Measurements from ENCODE around the gene GOLIM4.
"Not testable (repeated sequence)": the region's sequence is repeated elsewhere in the genome, so short reads cannot be mapped to it uniquely, and the experiment has no call there.

The GOLIM4 gene

DNA sequence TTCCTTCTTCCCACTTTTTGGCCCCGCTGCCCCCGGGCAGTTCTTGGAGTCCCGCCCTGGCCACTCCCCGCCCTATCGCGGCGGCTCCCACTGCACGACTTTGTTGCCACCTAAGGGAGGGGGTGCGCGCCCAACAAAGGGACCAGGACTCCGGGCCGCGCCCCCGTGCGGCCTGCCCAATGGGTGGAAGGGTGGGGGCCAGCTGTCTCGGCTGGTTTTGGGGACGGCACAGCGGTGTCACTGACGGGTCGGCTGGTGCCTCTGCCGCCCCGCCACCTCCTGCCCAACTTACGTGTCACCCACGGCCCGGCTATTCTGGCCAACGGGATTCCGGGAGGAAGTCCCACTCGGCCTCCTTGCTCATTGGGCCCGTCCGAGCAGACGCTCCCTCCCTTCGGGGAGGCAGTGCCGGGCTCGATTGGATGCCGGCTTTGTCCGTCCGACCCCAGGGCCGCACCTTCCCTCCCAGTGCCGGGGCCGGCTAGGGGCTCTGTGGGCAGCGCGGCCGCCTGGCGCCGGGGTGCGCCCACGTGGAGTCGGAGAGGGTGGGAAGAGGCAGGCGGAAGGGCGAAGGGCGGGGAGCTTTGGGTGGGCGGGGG is at the start of gene GOLIM4:
TSS of gene GOLIM4 (minus strand) at position 314 of the 599 bp plus-strand sequence. CDS start 639 bp downstream, outside the sequence.
- DNase-seq: peak; percentile 98

- no peak for DNase-seq
Measured at GRCh38 chr3:168141405-168141998, 45.8 kb upstream of the GOLIM4 start.

- no peak for DNase-seq
Measured at GRCh38 chr3:168139947-168140346, 44.2 kb upstream of the GOLIM4 start.

DNA sequence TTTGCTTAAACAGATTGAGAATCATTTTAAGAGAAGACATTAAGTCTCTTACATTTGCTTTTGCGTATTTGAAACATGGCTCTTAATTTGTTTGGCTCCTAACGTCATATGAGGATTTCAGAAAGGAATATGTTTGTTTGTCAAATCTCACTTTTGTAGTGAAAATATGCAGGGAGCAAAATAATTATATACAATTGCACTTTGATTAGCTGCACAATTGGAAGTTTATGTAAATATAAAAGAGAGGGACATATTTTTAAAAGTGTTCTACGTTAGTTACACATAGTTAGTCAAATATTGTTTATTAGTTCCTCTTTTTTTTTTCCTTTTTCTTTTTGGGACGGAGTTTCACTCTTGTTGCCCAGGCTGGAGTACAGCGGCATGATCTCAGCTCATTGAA is 42.7 kb upstream of the GOLIM4 start:
- no peak for DNase-seq

DNA sequence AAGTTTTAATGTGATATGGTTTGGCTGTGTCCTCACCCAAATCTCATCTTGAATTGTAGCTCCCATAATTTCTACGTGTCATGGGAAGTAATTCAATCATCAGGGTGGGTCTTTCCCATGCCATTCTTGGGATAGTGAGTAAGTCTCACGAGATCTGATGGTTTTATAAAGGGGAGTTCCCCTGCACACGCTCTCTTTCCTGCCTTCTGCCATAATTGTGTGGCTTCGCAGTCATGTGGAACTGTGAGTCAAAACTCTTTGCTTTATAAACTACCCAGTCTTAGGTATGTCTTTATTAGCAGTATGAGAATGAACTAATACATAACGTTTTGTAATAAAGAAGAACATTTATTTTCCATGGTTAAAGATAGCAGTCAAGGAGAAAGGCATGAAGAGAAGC is 39.2 kb upstream of the GOLIM4 start:
- no peak for DNase-seq

DNA sequence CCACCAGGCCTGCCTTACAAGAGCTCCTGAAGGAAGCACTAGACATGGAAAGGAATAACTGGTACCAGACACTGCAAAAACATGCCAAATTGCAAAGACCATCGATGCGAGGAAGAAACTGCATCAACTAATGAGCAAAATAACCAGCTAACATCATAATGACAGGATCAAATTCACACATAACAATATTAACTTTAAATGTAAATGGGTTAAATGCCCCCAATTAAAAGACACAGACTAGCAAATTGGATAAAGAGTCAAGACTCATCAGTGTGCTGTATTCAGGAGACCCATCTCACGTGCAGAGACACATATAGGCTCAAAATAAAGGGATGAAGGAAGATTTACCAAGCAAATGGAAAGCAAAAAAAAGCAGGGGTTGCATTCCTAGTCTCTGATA is 34.5 kb upstream of the GOLIM4 start:
- DNase-seq: not testable (repeated sequence)

DNA sequence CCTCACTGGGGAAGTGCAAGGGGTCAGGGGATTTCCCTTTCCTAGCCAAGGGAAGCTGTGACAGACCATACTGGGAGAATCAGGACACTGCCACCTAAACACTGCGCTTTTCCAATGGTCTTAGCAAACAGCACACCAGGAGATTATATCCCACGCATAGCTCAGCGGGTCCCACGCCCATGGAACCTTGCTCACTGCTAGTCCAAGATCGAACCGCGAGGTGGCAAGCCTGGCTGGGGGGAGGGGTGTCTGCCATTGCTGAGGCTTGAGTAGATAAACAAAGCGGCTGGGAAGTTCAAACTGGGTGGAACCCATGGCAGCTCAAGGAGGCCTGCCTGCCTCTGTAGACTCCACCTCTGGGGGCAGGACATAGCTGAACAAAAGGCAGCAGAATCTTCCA is 32.7 kb upstream of the GOLIM4 start:
- not testable (repeated sequence) for DNase-seq

- no peak for DNase-seq
Measured at GRCh38 chr3:168127466-168127865, 31.7 kb upstream of the GOLIM4 start.

GRCh38 chr3:168124791-168125190 is 29.1 kb upstream of the GOLIM4 start:
- no peak for DNase-seq

GRCh38 chr3:168124291-168124690 is 28.6 kb upstream of the GOLIM4 start:
- no peak for DNase-seq

DNA sequence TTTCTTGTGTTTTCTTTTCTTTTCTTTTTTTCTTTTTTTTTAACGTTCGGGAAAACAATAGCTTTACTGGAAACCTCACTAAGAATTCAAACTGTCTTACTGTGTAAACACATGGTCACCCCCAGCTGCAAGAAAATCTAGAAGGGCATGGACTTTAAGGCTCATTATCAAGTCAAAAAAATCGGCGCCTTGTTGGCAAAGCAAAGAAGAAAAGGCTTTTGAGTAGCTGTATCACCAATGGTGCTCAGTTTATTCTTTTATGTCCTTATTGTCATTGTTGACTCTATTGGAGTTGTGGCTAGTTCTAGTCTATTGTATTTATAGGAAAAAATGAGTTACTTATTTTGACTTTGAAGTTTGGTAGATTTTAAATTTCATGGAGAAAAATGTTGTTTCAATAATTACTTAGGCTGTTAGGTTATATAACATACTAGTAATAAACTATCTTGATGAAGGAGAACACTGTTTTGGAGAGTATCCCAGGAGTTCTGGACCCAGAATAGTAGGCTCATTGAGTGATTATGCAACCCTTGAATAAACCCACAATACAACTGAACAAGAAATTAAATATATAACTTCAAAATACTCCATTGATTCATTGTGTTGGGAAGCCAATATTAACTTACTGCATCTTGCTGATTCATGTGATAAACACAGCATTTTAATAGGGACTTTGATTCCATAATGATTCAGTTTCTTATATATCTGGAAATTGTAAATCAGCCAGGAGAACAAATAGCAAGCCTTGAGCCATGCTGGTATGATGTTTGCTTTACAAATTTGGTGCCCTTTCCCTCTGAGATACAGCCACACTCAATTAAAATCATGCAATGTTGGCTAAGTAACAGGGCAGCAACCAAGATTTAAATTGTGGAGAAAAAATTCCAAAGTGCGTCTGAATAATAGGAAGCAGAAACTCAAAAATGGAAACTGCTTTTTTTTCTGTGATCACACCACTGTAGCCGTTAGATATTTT is 27.8 kb upstream of the GOLIM4 start:
- DNase-seq: peak; percentile 79

GRCh38 chr3:168121184-168122017 is 25.7 kb upstream of the GOLIM4 start:
- DNase-seq: peak; percentile 23

GRCh38 chr3:168117853-168118313 is 22.2 kb upstream of the GOLIM4 start:
- no peak for DNase-seq

DNA sequence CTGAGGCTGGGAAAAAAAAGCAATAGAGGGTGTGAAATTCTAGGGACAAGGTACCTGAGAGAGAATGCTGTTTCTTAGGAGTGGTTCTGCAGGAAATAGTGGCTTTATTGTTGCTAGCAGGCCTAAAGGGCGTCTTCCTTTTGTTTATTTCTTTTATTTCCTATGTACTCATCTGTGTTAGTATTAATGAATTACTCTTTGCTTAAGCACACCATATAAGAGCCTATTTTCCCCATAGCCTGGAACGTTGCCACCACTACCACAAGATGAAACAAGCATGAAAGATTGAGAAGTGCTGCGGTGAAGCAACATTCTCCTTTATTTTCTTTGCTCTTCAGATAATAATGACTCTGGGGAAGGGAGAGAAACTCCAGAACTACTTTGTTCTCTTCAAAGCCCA is 21.3 kb upstream of the GOLIM4 start:
- no peak for DNase-seq

- DNase-seq: peak; percentile 35
Measured at GRCh38 chr3:168116279-168116678, 20.6 kb upstream of the GOLIM4 start.

DNA sequence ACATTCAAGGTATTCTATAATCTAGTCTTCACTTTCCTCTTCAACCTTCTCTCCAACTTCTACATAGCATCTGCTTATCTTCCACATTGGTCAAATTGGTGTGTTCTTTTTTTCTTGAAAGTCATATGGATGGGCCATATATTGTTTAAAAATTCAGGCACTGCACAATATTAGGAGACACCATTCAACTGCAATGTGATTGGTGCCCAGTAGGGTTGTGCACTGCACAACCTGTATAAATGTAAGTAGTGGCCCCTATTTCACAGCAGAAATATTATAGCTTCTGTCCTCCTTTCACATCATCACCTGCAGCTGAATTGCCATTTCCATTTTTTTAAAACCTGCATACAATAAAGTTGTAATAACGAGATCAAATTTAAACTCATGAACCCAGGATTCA is 18.1 kb upstream of the GOLIM4 start:
- no peak for DNase-seq

DNA sequence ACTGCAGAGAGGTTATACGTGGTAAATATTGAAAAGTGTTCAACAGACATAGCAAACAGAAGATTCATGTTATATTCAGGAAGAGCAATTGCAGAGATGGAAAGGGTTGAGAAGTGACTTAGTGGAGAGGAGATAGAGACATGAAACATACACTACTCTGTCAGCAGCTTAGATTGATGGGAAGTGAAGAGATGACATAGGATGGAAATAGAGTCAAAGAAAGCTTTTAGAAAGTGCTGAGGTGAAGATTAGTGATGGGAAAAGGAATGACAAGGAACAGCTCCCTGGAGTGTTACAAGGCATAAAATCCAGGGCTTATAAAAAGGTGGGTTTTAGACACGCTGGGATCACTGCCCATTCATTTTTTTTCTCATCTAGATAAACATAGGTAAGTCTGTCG is 17.2 kb upstream of the GOLIM4 start:
- DNase-seq: no peak

DNA sequence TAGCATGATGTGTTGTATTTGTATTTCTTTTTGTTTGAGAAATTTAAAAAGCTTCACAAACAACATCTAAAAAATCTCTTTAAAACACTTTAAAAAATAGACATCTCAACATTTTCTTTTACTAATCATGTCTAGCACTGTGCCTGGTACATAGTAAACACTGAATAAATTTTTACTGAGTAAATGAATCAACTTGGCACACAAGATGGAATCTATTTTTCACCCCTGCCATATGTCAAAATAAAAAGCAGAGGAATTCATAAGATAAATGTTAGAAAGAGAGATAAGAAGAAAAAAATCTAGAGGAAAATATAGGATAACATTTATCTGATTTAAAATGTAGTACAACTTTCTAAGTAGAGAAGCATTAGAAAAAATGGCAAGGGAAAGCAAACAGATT is 8.6 kb upstream of the GOLIM4 start:
- no peak for DNase-seq

GRCh38 chr3:168102735-168103410 is 7.1 kb upstream of the GOLIM4 start:
- no peak for DNase-seq

DNA sequence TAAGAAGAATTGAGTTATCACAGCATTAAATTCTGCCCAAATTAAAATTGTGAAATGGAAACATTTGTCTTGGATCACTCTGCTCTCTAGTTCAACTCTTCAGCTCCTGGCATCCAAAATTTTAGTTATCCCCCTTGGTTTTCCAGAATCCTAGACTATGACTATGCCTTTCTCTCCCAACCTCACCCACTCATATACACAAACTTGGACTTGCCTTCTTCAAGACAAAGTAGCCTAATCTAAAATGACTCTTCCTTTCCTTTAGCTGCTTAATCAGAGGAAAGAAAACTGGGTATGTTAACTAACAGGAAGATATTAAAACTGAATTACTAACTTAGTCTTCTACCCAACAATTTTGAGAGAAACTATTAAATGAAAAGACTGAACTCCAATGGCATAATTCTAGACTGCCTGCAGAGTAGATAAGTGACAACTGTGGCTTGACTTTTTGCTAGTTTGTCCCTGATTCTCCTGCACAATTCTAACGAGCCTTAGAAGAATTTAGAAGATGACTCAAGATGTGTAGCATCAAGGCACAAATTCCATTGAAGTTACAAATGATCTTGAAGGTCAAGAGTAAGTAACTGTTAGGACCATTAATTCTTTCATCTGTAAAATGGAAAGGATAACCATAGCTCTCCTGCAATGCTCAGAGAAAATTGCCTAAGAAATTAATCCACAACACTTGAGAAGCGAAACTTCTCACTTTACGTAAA is 5.2 kb upstream of the GOLIM4 start:
- no peak for DNase-seq

- no peak for DNase-seq
Measured at GRCh38 chr3:168097381-168097780, 1.7 kb upstream of the GOLIM4 start.

All from NCI-H446 treated with DMSO at 0.1 percent for 48 hours (cell line).